ENCODE data around the gene CRYBB2. TPM values are rescaled to one million over a fixed set of nuclear protein-coding genes. Genes with fewer than 3 reads are reported as not detected.
A peak's percentile ranks its signal among the peaks of the same experiment; 100 is the strongest.
"Not testable (repeated sequence)": the region's sequence is repeated elsewhere in the genome, so short reads cannot be mapped to it uniquely, and the experiment has no call there.

Gene CRYBB2
- total and polyA plus RNA-seq, 2 donors (not counting 1 experiment from before 2014, with no cell fraction given) = not detected

DNA sequence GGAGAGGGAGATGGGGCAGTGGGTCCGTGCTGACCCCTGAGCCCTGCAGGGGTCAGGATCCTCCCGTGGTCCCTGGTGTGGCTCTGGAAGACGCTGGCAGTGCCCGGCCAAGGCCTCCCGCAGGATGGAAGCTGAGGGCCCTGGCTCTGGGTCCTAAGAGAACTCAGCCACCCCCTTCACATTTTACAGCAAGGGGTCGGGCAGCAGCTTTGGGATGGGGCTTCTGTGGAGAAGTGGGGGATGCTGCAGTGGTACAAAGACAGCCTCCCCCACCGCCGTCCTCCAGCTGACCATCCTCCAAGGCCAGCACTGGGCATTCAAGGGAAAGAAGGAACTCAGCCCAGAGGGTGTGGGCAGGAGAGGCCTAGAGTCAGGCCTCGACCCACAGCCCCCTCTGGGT lies 41.5 kb upstream of the CRYBB2 start:
- no peaks in the 10 kb centered on the region for H4K20me1 ChIP-seq (ENCODE audit: control insufficient read depth, insufficient read depth, low read length, poor library complexity, severe bottlenecking)
- TF ChIP-seq, protein P1, sequence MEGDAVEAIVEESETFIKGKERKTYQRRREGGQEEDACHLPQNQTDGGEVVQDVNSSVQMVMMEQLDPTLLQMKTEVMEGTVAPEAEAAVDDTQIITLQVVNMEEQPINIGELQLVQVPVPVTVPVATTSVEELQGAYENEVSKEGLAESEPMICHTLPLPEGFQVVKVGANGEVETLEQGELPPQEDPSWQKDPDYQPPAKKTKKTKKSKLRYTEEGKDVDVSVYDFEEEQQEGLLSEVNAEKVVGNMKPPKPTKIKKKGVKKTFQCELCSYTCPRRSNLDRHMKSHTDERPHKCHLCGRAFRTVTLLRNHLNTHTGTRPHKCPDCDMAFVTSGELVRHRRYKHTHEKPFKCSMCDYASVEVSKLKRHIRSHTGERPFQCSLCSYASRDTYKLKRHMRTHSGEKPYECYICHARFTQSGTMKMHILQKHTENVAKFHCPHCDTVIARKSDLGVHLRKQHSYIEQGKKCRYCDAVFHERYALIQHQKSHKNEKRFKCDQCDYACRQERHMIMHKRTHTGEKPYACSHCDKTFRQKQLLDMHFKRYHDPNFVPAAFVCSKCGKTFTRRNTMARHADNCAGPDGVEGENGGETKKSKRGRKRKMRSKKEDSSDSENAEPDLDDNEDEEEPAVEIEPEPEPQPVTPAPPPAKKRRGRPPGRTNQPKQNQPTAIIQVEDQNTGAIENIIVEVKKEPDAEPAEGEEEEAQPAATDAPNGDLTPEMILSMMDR (IDR thresholded peaks at IDR 0.05) = no peak
- TF ChIP-seq EZH2 (IDR thresholded peaks at IDR 0.05; ENCODE audit: borderline replicate concordance, insufficient read depth, low read depth, low read length, poor library complexity, severe bottlenecking) = no peak
- ChIA-PET POLR2A (no interaction called here), CTCF (no interaction called here)
- H3K27ac ChIP-seq (ENCODE audit: low read length in 2 of 2) = no peak overlapping the region
- H3K27me3 Mint-ChIP-seq = no peaks in the 10 kb centered on the region
- no peak overlapping the region for H3K9ac ChIP-seq (ENCODE audit: low read length)
- H2AFZ ChIP-seq (ENCODE audit: insufficient read depth, low read depth, low read length, poor library complexity, severe bottlenecking) = no peak overlapping the region
- DNase-seq (no peak), ATAC-seq (ENCODE audit: low read depth) (no peak)
- H3K4me1 Mint-ChIP-seq = no peaks in the 10 kb centered on the region
- H3K36me3 ChIP-seq (replicated peaks in 1 of 2; ENCODE audit: control extremely low read depth in 1 of 2, control insufficient read depth in 1 of 2, extremely low read depth in 1 of 2, insufficient read depth in 2 of 2, low read length in 1 of 2) = no peaks in the 10 kb centered on the region
- H3K27me3 ChIP-seq (replicated peaks in 1 of 4; ENCODE audit: control extremely low read depth in 1 of 4, control insufficient read depth in 3 of 4, insufficient read depth in 4 of 4, low read length in 3 of 4) = no peaks in the 10 kb centered on the region
- no peaks in the 10 kb centered on the region for H3K79me2 ChIP-seq (ENCODE audit: control insufficient read depth, insufficient read depth, low read length)
- intact Hi-C loops (cut with micrococcal nuclease) = no loop called here
- no peak overlapping the region for H3K27ac Mint-ChIP-seq
- no peak overlapping the region for H3K4me3 ChIP-seq (ENCODE audit: control extremely low read depth in 1 of 5, extremely low read depth in 1 of 5, insufficient read depth in 1 of 5, low read depth in 2 of 5, low read length in 4 of 5)
- H3K4me1 ChIP-seq (ENCODE audit: control insufficient read depth in 2 of 2, insufficient read depth in 2 of 2, low read length in 2 of 2) = no peaks in the 10 kb centered on the region
- H3K9me3 ChIP-seq (ENCODE audit: control extremely low read depth in 1 of 3, control insufficient read depth in 2 of 3, insufficient read depth in 1 of 3, low read length in 2 of 3) = peaks cover 0 to 14% (median 5%) of the 10 kb centered on the region in 3 donors
- 91% methylated on average over 5 of the region's 9 CpGs for WGBS (ENCODE audit: insufficient coverage)
- peaks cover 8% of the 10 kb centered on the region for H3K9me3 Mint-ChIP-seq (ENCODE audit: insufficient read depth)
- H3K4me2 ChIP-seq (replicated peaks; ENCODE audit: low read depth, low read length, poor library complexity, severe bottlenecking) = no peak overlapping the region
- H3K4me3 Mint-ChIP-seq = no peak overlapping the region

DNA sequence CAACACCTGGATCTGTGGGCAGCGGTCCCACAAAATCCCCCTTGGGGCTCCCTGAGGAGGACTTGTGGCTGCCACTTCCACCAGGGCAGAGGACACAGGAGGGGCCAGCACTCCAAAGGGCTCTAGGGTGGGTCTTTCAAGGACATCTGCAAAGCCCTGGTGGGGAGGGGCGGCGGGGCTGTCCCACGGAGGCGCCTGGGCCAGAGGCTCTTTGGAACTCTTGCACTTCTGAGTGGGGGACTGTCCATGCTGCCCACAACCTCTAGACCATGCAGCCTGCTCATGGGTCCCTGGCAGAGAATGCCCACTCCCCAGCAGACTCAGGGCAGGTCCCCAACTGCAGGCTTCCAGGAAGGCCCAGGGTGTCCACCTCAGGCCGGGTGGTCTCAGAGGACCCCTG lies 41.1 kb upstream of the CRYBB2 start:
- H4K20me1 ChIP-seq (ENCODE audit: control insufficient read depth, insufficient read depth, low read length, poor library complexity, severe bottlenecking); H3K79me2 ChIP-seq (ENCODE audit: control insufficient read depth, insufficient read depth, low read length); H3K36me3 ChIP-seq (replicated peaks in 1 of 2; ENCODE audit: control extremely low read depth in 1 of 2, control insufficient read depth in 1 of 2, extremely low read depth in 1 of 2, insufficient read depth in 2 of 2, low read length in 1 of 2); H3K27ac ChIP-seq (ENCODE audit: low read length in 2 of 2); H3K27me3 ChIP-seq (replicated peaks in 1 of 4; ENCODE audit: control extremely low read depth in 1 of 4, control insufficient read depth in 3 of 4, insufficient read depth in 4 of 4, low read length in 3 of 4); H3K4me1 ChIP-seq (ENCODE audit: control insufficient read depth in 2 of 2, insufficient read depth in 2 of 2, low read length in 2 of 2); H3K27me3 Mint-ChIP-seq; H3K4me1 Mint-ChIP-seq; DNase-seq; H3K9me3 Mint-ChIP-seq (ENCODE audit: insufficient read depth); H3K4me3 Mint-ChIP-seq; H2AFZ ChIP-seq (ENCODE audit: insufficient read depth, low read depth, low read length, poor library complexity, severe bottlenecking); H3K9ac ChIP-seq (ENCODE audit: low read length); intact Hi-C loops (cut with micrococcal nuclease); POLR2A ChIA-PET; CTCF ChIA-PET: not testable (repeated sequence)
- Histone ChIP-seq H3K4me2 (replicated peaks; ENCODE audit: low read depth, low read length, poor library complexity, severe bottlenecking) (peak overlapping the region; percentile 33), H3K4me3 (ENCODE audit: control extremely low read depth in 1 of 5, extremely low read depth in 1 of 5, insufficient read depth in 1 of 5, low read depth in 2 of 5, low read length in 4 of 5) (peak overlapping the region in 3 of 5 experiments; percentile 24 to 35 (median 28)), H3K9me3 (ENCODE audit: control extremely low read depth in 1 of 3, control insufficient read depth in 2 of 3, insufficient read depth in 1 of 3, low read length in 2 of 3) (peaks cover 0 to 14% (median 5%) of the 10 kb centered on the region in 3 donors)
- H3K27ac Mint-ChIP-seq = peak overlapping the region; percentile 63
- WGBS (ENCODE audit: insufficient coverage) = 85% methylated on average over 5 of the region's 6 CpGs
- peak; percentile 21 for ATAC-seq (ENCODE audit: low read depth)

GRCh38 chr22:25178869-25179631 lies 40.4 kb upstream of the CRYBB2 start:
- peak overlapping the region; percentile 45 for H3K4me3 Mint-ChIP-seq
- H3K4me3 ChIP-seq (ENCODE audit: control extremely low read depth in 1 of 5, extremely low read depth in 1 of 5, insufficient read depth in 1 of 5, low read depth in 2 of 5, low read length in 4 of 5) = peak overlapping the region in 3 of 5 experiments; percentile 18 to 39 (median 32)

More at GRCh38 chr22:25178869-25179631, 40.4 kb upstream of the CRYBB2 start:
- H2AFZ ChIP-seq (ENCODE audit: insufficient read depth, low read depth, low read length, poor library complexity, severe bottlenecking); H3K4me1 ChIP-seq (ENCODE audit: control insufficient read depth in 2 of 2, insufficient read depth in 2 of 2, low read length in 2 of 2); CTCF ChIA-PET; H3K27ac Mint-ChIP-seq; H3K79me2 ChIP-seq (ENCODE audit: control insufficient read depth, insufficient read depth, low read length); H3K4me1 Mint-ChIP-seq; H3K9me3 Mint-ChIP-seq (ENCODE audit: insufficient read depth); H3K27me3 ChIP-seq (replicated peaks in 1 of 4; ENCODE audit: control extremely low read depth in 1 of 4, control insufficient read depth in 3 of 4, insufficient read depth in 4 of 4, low read length in 3 of 4); POLR2A ChIA-PET; intact Hi-C loops (cut with micrococcal nuclease); H3K27ac ChIP-seq (ENCODE audit: low read length in 2 of 2); H3K36me3 ChIP-seq (replicated peaks in 1 of 2; ENCODE audit: control extremely low read depth in 1 of 2, control insufficient read depth in 1 of 2, extremely low read depth in 1 of 2, insufficient read depth in 2 of 2, low read length in 1 of 2); H3K9ac ChIP-seq (ENCODE audit: low read length); H4K20me1 ChIP-seq (ENCODE audit: control insufficient read depth, insufficient read depth, low read length, poor library complexity, severe bottlenecking); H3K27me3 Mint-ChIP-seq; DNase-seq; H3K4me2 ChIP-seq (replicated peaks; ENCODE audit: low read depth, low read length, poor library complexity, severe bottlenecking): not testable (repeated sequence)
- WGBS (ENCODE audit: insufficient coverage) = 94% methylated on average over 37 of the region's 63 CpGs
- peak; percentile 81 for ATAC-seq (ENCODE audit: low read depth)
- H3K9me3 ChIP-seq (ENCODE audit: control extremely low read depth in 1 of 3, control insufficient read depth in 2 of 3, insufficient read depth in 1 of 3, low read length in 2 of 3) = peaks cover 0 to 14% (median 5%) of the 10 kb centered on the region in 3 donors
